GM12865 (cell line): ENCODE data around the gene ZNF768.
A peak's percentile ranks its signal among the peaks of the same experiment; 100 is the strongest.

ENCODE experiments used
- DNase-seq: peaks from one replicate; pipeline ENCODE4 v3.0.0; 2010; ENCODE audit warnings: low read depth
- H3K4me3 ChIP-seq: 2 replicates; pipeline ENCODE4 v1.5.1; 2011; ENCODE audit warnings: mild to moderate bottlenecking, low read depth, low read length, control low read depth
- CTCF ChIP-seq: IDR thresholded peaks from 2 replicates; pipeline ENCODE4 v1.5.1; 2011; ENCODE audit warnings: low read length, control low read depth, low read depth, inconsistent platforms; ENCODE audit not compliant: insufficient read depth; ENCODE audit errors: missing control alignments

Gene ZNF768

GRCh38 chr16:30530163-30531037, 4.0 kb upstream of the ZNF768 start:
- TF ChIP-seq CTCF, result no peak
- H3K4me3 ChIP-seq, result no peak overlapping the region
- DNase-seq, result no peak

DNA sequence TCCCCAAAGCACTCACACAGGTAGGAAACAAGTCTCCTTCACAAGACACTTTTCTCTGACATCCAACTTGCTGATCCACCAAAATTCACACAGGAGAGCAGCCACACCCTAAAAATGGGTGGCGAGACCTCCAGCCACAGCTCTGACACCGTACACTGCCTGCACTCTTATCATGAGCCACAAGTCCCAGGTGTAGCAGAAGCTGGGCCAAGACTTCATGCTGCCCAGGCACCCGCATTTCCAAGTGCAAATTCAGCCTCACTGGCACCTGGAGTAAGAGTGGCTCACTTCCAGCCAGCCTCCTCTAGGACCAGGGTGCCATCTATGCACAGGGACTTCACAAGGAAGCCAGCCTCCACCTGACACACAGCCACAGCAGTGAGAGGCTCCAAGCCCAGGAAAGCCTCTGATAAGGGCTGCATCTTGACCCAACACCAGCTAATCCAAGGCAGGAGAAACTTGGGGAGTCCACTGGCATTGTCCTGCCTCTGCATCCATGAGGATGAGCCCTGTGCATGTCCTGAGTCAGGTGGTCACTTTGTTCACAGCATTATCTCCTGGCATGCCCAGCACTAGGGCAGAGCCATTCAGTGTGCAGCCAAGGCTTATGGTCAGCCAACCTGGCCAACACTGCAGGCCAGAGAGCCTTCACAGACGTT, 2.6 kb upstream of the ZNF768 start:
- DNase-seq, result no peak
- H3K4me3 ChIP-seq, result no peak overlapping the region
- no peak for TF ChIP-seq CTCF

DNA sequence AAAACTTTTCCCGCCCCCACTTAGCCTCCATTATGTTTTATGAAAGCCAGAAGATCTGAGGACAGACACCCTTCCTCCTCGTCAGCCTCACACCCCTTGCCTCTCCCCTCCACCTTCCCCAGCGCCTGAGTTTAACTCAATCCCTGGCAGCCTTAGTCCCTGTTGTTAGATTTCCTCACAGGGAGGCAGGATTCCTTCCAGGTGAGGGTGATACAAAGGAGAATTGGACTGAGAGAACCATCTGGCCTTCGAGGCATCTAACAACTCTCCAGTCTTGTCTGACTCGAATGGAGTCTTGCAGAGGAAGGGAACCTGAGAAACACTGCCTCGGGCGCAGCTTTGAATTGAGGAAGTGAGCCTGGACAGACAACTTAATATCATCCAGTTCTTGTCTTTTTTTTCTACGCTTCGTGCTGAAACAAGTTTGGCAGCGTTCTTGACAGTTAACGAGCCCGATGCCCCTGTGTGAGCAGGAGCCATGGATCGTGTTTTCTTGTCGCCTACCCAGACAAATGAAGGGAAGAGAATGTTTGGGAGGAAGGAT, 1.3 kb upstream of the ZNF768 start:
- DNase-seq, result peak; percentile 80
- no peak for TF ChIP-seq CTCF
- H3K4me3 ChIP-seq, result peak overlapping the region; percentile 49

DNA sequence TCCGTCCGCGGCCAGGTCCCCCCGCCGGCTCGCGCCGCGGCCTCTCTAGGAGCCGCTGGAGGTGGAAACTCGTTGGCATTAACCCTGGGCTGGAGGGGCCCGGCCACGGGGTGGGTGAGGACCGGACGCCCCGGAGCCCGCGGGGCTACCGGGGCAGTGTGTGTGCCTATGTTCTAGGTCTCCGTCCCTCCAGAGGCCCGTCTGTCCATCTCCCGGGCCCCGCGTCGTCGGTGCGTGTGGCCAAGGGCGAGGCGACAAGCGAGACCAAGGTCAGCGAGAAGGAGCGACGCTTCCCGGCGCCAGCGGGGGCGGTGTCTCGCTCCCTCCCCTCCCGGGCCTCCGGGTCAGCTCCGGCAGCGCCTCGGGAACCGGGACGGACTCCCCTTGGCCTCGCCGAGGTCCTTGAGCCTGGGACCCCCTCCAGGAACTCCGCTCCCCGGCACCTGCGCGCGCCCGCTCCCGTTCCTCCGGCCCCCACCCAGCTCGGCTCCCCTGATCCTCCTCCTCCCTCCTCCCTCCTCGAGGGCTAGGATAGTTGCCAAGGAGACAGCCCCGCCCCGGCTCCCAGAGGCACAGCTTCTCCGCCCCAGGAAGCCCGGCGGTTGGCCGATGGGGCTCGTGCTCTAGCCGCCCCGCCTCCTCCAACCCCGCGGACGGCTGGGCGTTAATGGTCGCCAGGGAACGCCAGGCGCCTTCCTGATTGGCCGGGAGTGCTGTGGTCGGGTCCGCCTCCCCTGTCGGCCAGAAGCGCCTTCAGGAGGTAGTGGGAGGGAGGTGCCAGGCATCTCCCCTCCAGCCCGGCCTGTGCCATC, 663 bp upstream of the ZNF768 start:
- peak; percentile 98 for DNase-seq
- H3K4me3 ChIP-seq, result peak overlapping the region; percentile 78
- peak; percentile 35 for TF ChIP-seq CTCF

DNA sequence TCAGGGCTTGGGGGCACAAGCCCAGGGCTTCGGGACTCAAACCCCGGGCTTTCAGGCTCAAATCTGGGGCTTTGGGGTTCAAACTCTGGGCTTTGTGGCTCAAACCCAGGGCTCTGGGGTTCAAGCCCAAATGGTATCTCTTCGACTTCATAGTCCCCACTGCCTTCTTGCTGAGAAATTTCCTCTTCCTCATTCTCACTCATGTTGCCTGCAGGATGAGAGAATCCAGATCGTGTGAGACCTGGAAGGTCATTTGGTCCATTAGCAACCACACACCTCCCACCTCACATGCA, 576 bp downstream of the ZNF768 start:
- peak overlapping the region; percentile 57 for H3K4me3 ChIP-seq
- DNase-seq, result no peak
- TF ChIP-seq CTCF, result no peak

DNA sequence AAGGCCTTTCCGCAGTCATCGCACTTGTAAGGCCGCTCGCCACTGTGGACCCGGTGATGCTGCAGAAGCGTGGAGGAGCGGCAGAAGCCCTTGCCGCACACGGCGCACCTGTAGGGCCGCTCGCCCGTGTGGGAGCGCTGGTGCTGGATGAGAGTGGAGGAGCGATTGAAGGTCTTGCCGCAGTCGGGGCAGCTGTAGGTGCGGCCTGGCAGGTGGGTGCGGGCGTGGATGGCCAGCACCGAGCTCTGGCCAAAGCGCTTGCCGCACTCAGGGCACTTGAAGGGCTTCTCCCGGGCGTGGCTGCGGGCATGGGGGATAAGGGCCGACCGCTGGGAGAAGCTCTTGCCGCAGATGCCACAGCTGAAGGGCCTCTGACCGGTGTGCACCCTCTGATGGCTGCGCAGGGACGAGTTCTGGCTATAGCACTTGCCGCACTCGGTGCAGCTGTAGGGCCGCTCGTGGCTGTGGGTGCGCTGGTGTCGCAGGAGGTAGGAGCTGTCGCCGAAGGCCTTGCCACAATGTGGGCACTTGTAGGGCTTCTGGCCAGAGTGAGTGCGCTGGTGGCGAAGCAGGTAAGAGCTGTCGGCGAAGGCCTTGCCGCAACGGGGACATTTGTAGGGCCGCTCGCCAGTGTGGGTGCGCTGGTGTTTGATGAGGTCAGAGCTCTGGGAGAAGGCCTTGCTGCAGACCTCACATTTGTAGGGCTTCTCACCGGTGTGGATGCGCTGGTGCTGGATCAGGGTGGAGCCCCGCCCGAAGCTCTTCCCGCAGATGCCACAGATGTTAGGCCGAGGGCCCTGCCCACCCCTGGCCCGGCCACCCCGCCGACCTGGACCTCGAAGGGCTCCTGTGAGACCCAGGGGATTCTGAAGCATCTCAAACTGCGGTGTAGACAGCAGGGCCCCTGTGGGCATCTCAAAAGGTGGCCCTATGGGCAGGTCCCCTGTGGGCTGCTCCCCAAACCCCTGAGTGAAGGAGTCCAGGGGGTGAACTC, 1.5 kb downstream of the ZNF768 start:
- no peak overlapping the region for H3K4me3 ChIP-seq
- no peak for TF ChIP-seq CTCF
- no peak for DNase-seq
